A673 (cell line): ENCODE results near the gene CNTLN. TPM values are rescaled to one million over a fixed set of nuclear protein-coding genes. Genes with fewer than 3 reads are reported as not detected.

Experiments used
- BruUV-seq: library from RNA; stranded (reverse); fragments of 400-500 nt; replicated peaks from 2 replicates; lab custom pipeline; 2021; lab: Mats Ljungman, UMichigan
- CTCF ChIA-PET: fragments of 300-600 bp; sonication (Branson Sonifier 250); formaldehyde crosslinking; loops from one replicate; lab custom pipeline; 2022; ENCODE audit warnings: antibody characterized with exemption; lab: Charles Lee
- POLR2A ChIA-PET: fragments of 300-600 bp; sonication (Branson Sonifier 250); formaldehyde crosslinking; loops from one replicate; lab custom pipeline; 2022; ENCODE audit warnings: antibody characterized with exemption; ENCODE audit not compliant: low non-redundant PET; lab: Charles Lee
- DNase-seq: peaks from one replicate; pipeline ENCODE4 v3.0.0-alpha.2; 2015; ENCODE audit warnings: low spot score
- H3K27ac ChIP-seq: fragments of 200-600 bp; sonication (generic); 2 replicates; pipeline ENCODE4 v1.5.1; 2016; ENCODE audit warnings: mixed run types, low read depth, mild to moderate bottlenecking, mixed read lengths, antibody characterized with exemption, low read length; ENCODE audit not compliant: poor library complexity, severe bottlenecking
- H3K27me3 ChIP-seq: fragments of 200-600 bp; sonication (generic); replicated peaks from 2 replicates; pipeline ENCODE4 v1.6.1; 2017; ENCODE audit warnings: mixed run types, low read depth, mild to moderate bottlenecking, mixed read lengths, antibody characterized with exemption, low read length; ENCODE audit not compliant: insufficient read depth, poor library complexity
- H3K36me3 ChIP-seq: fragments of 200-600 bp; sonication (generic); 2 replicates; pipeline ENCODE4 v1.6.1; 2016; ENCODE audit warnings: mixed run types, mild to moderate bottlenecking, mixed read lengths, antibody characterized with exemption, low read length; ENCODE audit not compliant: insufficient read depth, poor library complexity, severe bottlenecking
- H3K4me1 ChIP-seq: fragments of 200-600 bp; sonication (generic); 2 replicates; pipeline ENCODE4 v1.6.1; 2017; ENCODE audit warnings: mixed run types, mild to moderate bottlenecking, mixed read lengths, antibody characterized with exemption, low read length; ENCODE audit not compliant: insufficient read depth, poor library complexity, severe bottlenecking
- H3K4me3 ChIP-seq: fragments of 200-600 bp; sonication (generic); 2 replicates; pipeline ENCODE4 v1.5.1; 2016; ENCODE audit warnings: low read depth, mixed run types, mild to moderate bottlenecking, mixed read lengths, low read length; ENCODE audit not compliant: poor library complexity, severe bottlenecking
- H3K9me3 ChIP-seq: fragments of 200-600 bp; sonication (generic); 2 replicates; pipeline ENCODE4 v1.6.1; 2016; ENCODE audit warnings: mixed run types, low read depth, mild to moderate bottlenecking, mixed read lengths, antibody characterized with exemption, low read length; ENCODE audit not compliant: poor library complexity, severe bottlenecking
- EZH2 ChIP-seq: fragments of 200-600 bp; sonication (generic); IDR thresholded peaks from 2 replicates; pipeline ENCODE4 v1.6.1; 2017; ENCODE audit warnings: borderline replicate concordance, low read depth, mild to moderate bottlenecking, mixed read lengths, antibody characterized with exemption, low read length; ENCODE audit not compliant: poor library complexity, severe bottlenecking
- intact Hi-C: fragments of 100-400 bp; cut with micrococcal nuclease; formaldehyde crosslinking; loops from one replicate; pipeline ENCODE4 v1.10.0; 2022; ENCODE audit not compliant: unreplicated experiment
- total RNA-seq: library from RNA; stranded (reverse); gene quantifications from 2 replicates; pipeline ENCODE4 v1.2.3, GENCODE V29; 2021
- TF ChIP-seq, protein P1 (sequence below): fragments of 300-800, 200-600 bp; sonication (generic); conservative IDR thresholded peaks from 2 replicates; pipeline ENCODE4 v1.5.1; 2017; ENCODE audit warnings: low read depth, mild to moderate bottlenecking, antibody characterized with exemption, low read length, moderate library complexity, mixed read lengths

The CNTLN gene
- total RNA-seq, 1 experiment from 2014 or later, result 6.6 TPM

DNA sequence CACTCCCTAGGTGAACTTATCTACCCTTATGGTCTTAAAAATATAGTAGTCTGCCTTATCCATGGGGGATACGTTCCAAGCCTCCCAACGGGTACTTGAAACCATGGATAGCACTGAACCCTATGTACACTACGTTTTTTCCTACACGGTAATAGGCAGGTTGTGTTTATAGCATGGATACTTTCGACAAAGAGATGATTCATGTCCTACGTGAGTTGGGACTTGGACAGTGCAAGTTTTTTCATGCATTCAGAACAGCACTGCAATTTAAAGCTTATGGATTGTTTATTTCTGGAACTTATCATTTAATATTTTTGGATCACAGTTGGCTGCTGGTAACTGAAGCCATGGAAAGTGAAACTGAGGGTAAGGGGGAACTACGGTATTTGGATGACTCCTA lies 88.1 kb downstream of the CNTLN start:
- intact Hi-C loops, result no loop called here
- CTCF ChIA-PET, result no interaction called here
- Histone ChIP-seq H3K4me1 (no peaks in the 10 kb centered on the region), H3K4me3 (no peak overlapping the region), H3K27me3 (no peaks in the 10 kb centered on the region), H3K27ac (no peak overlapping the region), H3K36me3 (no peaks in the 10 kb centered on the region), H3K9me3 (no peaks in the 10 kb centered on the region)
- no TSS peak for BruUV-seq
- POLR2A ChIA-PET, result no interaction called here
- no peak for DNase-seq
- no peak for TF ChIP-seq EZH2
- TF ChIP-seq, protein P1, sequence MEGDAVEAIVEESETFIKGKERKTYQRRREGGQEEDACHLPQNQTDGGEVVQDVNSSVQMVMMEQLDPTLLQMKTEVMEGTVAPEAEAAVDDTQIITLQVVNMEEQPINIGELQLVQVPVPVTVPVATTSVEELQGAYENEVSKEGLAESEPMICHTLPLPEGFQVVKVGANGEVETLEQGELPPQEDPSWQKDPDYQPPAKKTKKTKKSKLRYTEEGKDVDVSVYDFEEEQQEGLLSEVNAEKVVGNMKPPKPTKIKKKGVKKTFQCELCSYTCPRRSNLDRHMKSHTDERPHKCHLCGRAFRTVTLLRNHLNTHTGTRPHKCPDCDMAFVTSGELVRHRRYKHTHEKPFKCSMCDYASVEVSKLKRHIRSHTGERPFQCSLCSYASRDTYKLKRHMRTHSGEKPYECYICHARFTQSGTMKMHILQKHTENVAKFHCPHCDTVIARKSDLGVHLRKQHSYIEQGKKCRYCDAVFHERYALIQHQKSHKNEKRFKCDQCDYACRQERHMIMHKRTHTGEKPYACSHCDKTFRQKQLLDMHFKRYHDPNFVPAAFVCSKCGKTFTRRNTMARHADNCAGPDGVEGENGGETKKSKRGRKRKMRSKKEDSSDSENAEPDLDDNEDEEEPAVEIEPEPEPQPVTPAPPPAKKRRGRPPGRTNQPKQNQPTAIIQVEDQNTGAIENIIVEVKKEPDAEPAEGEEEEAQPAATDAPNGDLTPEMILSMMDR, result no peak

DNA sequence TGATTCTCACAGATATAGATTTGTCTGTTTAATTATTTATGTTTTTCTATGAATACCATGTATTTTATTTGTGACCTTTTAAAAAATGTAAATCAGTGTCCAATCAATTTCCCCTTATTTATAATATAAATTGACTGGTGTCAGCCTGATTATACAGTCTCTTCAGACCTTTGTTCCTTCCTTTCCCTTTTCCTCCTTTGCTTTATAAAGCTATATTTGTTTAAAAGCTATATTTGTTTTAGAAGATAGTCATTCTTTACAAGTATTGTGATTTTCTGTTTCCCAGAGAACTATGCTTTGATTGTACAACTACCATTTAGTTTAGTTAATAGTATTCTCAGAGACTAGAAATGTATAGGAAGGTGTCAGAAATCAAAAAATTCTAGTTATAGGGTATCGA lies 90.6 kb downstream of the CNTLN start:
- H3K9me3 ChIP-seq, result no peaks in the 10 kb centered on the region
- H3K4me3 ChIP-seq, result no peak overlapping the region
- POLR2A ChIA-PET, result no interaction called here
- no peaks in the 10 kb centered on the region for H3K4me1 ChIP-seq
- CTCF ChIA-PET, result no interaction called here
- TF ChIP-seq EZH2, result no peak
- TF ChIP-seq, protein P1, result no peak
- no peaks in the 10 kb centered on the region for H3K36me3 ChIP-seq
- BruUV-seq, result no TSS peak
- DNase-seq, result no peak
- H3K27me3 ChIP-seq, result no peaks in the 10 kb centered on the region
- intact Hi-C loops, result no loop called here
- no peak overlapping the region for H3K27ac ChIP-seq

DNA sequence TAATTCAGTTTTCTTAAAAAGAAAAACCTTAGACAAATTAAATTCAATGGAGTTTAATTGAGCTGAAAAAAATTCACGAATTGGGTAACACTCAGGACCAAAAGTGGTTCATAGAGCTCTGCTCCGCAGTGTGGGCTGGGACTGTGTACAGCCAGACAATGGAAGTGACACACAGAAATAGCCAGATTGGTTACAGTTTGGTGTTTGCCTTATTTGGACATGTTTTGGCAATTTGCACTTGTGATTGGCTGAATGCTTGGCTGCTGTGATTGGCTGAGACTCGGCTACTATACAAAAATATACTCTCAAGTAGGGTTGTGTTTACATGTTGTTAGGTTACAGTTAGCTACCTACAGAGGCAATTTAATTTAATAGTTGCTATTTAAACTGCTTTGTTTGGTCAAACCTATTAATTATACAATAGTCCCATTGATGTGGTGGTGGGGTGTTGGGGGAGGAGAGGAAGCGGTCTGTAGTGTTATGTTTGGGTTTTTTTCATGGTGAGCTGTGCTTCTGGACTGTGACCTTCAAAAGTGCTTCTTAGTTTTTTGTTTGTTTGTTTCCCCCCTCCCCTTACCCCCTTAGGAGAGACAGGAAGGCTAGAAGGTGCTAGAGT lies 95.2 kb downstream of the CNTLN start:
- Histone ChIP-seq H3K27ac (no peak overlapping the region), H3K36me3 (no peaks in the 10 kb centered on the region), H3K4me1 (no peaks in the 10 kb centered on the region), H3K27me3 (no peaks in the 10 kb centered on the region), H3K4me3 (no peak overlapping the region), H3K9me3 (no peaks in the 10 kb centered on the region)
- CTCF ChIA-PET, result no interaction called here
- intact Hi-C loops, result no loop called here
- no TSS peak for BruUV-seq
- peak; percentile 0 for DNase-seq
- no peak for TF ChIP-seq EZH2
- TF ChIP-seq, protein P1, result no peak
- POLR2A ChIA-PET, result no interaction called here
